HepG2 (cell line): Measurements from ENCODE around the gene PLCG1. TPM values are rescaled to one million over a fixed set of nuclear protein-coding genes. Genes with fewer than 3 reads are reported as not detected.

Source experiments
- ATM ChIP-seq: fragments of 450-650 bp; IDR thresholded peaks from 2 replicates; pipeline ENCODE4 v1.7.1; 2017; ENCODE audit warnings: mild to moderate bottlenecking, borderline replicate concordance
- BCLAF1 ChIP-seq: fragments of 450-650 bp; IDR thresholded peaks from 2 replicates; pipeline ENCODE4 v1.6.1; 2017; ENCODE audit warnings: mild to moderate bottlenecking
- CHD2 ChIP-seq: IDR thresholded peaks from 2 replicates; pipeline ENCODE4 v1.6.1; 2011; ENCODE audit warnings: low read depth, low read length, improper control_type of control experiment
- FOXM1 ChIP-seq: sonication (generic); formaldehyde crosslinking; IDR thresholded peaks from 2 replicates; pipeline ENCODE4 v1.5.0; 2020; ENCODE audit warnings: missing genetic modification reagents
- FOXP4 ChIP-seq: sonication (generic); formaldehyde crosslinking; IDR thresholded peaks from 2 replicates; pipeline ENCODE4 v1.4.0; 2020; ENCODE audit warnings: missing genetic modification reagents
- MTA1 ChIP-seq: sonication (generic); formaldehyde crosslinking; IDR thresholded peaks from 2 replicates; pipeline ENCODE4 v1.4.0; 2020; ENCODE audit warnings: missing genetic modification reagents, mild to moderate bottlenecking, borderline replicate concordance
- TCF12 ChIP-seq, 2 experiments: fragments of 450-650 bp in 1 of 2; sonication (generic) in 1 of 2; formaldehyde crosslinking in 1 of 2; IDR thresholded peaks; 2 replicates each; pipeline versions ENCODE4 v1.6.1 to v1.8.0; 2017 to 2022; ENCODE audit warnings: antibody characterized with exemption in 1 of 2, mild to moderate bottlenecking in 1 of 2, missing genetic modification reagents in 1 of 2, moderate library complexity in 1 of 2
- ZNF296 ChIP-seq: sonication (generic); formaldehyde crosslinking; conservative IDR thresholded peaks from 2 replicates; pipeline ENCODE4 v1.5.0; 2020; ENCODE audit warnings: mild to moderate bottlenecking, missing genetic modification reagents
- ZNF530 ChIP-seq: sonication (generic); formaldehyde crosslinking; IDR thresholded peaks from 2 replicates; pipeline ENCODE4 v1.5.0; 2020; ENCODE audit warnings: low read depth, mild to moderate bottlenecking, missing genetic modification reagents
- ZNF737 ChIP-seq: sonication (generic); formaldehyde crosslinking; IDR thresholded peaks from 2 replicates; pipeline ENCODE4 v1.5.0; 2020; ENCODE audit warnings: missing genetic modification reagents, mild to moderate bottlenecking, borderline replicate concordance
- polyA plus RNA-seq, 8 experiments: library from polyadenylated mRNA; depleted of rRNA in 3 of 8; stranded (reverse) in 7 of 8; unstranded in 1 of 8; fragments of >200 nt; fragmentation: Illumina TruSeq in 4 of 8; extraction: Trizol in 4 of 8; gene quantifications; 2 replicates each; pipeline versions ENCODE4 v1.2.1 to v1.2.3, GENCODE V29; 2011 to 2016; ENCODE audit warnings: low read depth in 4 of 8, missing spikeins in 1 of 8, mixed read lengths in 1 of 8; ENCODE audit not compliant: insufficient read depth in 1 of 8
- total RNA-seq, 5 experiments: library from RNA; depleted of rRNA; stranded (reverse); fragments of >200 nt; fragmentation: Illumina TruSeq; extraction: Trizol; gene quantifications; 2 replicates each; pipeline ENCODE4 v1.2.3, GENCODE V29; 2016; ENCODE audit warnings: low read depth in 1 of 5

Gene PLCG1
- total and polyA plus RNA-seq, 2 of the 13 experiments (the other 11 are each of a cell fraction or from before 2014, with no cell fraction given), result 85.3 to 158 TPM

GRCh38 chr20:41145821-41146620 lies 8.7 kb downstream of the PLCG1 start (continued):
- TF ChIP-seq BCLAF1, result no peak
- no peak for TF ChIP-seq ZNF296 (CRISPR knock-in tag)
- 0 out of 2 replicates have a peak, but pooled peaks have one; percentile 38 for TF ChIP-seq MTA1 (CRISPR knock-in tag)
- no peak for TF ChIP-seq ZNF530
- TF ChIP-seq FOXM1, result no peak
- TF ChIP-seq CHD2, result no peak
- no peak for TF ChIP-seq FOXP4 (CRISPR knock-in tag)
- TF ChIP-seq ATM, result no peak
- TF ChIP-seq TCF12 (IDR thresholded peaks at IDR 0.05), result no peak
- TF ChIP-seq TCF12 (CRISPR knock-in tag; IDR thresholded peaks at IDR 0.05), result no peak
- 0 out of 2 replicates have a peak, but pooled peaks have one; percentile 19 for TF ChIP-seq ZNF737 (CRISPR knock-in tag)
